ENCODE measurements around the gene FADS2.

- TF ChIP-seq, protein P1, sequence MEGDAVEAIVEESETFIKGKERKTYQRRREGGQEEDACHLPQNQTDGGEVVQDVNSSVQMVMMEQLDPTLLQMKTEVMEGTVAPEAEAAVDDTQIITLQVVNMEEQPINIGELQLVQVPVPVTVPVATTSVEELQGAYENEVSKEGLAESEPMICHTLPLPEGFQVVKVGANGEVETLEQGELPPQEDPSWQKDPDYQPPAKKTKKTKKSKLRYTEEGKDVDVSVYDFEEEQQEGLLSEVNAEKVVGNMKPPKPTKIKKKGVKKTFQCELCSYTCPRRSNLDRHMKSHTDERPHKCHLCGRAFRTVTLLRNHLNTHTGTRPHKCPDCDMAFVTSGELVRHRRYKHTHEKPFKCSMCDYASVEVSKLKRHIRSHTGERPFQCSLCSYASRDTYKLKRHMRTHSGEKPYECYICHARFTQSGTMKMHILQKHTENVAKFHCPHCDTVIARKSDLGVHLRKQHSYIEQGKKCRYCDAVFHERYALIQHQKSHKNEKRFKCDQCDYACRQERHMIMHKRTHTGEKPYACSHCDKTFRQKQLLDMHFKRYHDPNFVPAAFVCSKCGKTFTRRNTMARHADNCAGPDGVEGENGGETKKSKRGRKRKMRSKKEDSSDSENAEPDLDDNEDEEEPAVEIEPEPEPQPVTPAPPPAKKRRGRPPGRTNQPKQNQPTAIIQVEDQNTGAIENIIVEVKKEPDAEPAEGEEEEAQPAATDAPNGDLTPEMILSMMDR (IDR thresholded peaks at IDR 0.05; ENCODE audit: poor library complexity, severe bottlenecking): no peak
- TF ChIP-seq EP300 (conservative IDR thresholded peaks at IDR 0.05; ENCODE audit: poor library complexity, severe bottlenecking): no peak
- TF ChIP-seq REST (IDR thresholded peaks at IDR 0.05; ENCODE audit: borderline replicate concordance): no peak
- no peak for TF ChIP-seq POLR2AphosphoS5 (IDR thresholded peaks at IDR 0.05)
- no peak for TF ChIP-seq MXI1 (conservative IDR thresholded peaks at IDR 0.05; ENCODE audit: poor library complexity, severe bottlenecking)
Observed at GRCh38 chr11:61785837-61786402, 42.2 kb upstream of the FADS2 start.
